Fibroblast of pulmonary artery (primary cell): ENCODE data around the gene COX20.
"Not testable (repeated sequence)": the region's sequence is repeated elsewhere in the genome, so short reads cannot be mapped to it uniquely, and the experiment has no call there.

ENCODE experiments used
- DNase-seq: peaks from one replicate; pipeline ENCODE4 v3.0.0-alpha.2; 2010; ENCODE audit warnings: low read depth
- H3K4me3 ChIP-seq: replicated peaks from 2 replicates; pipeline ENCODE4 v1.5.1; 2011; ENCODE audit warnings: low read depth, mild to moderate bottlenecking, control low read depth, low read length, moderate library complexity
- TF ChIP-seq, protein P1 (sequence below): IDR thresholded peaks from 2 replicates; pipeline ENCODE4 v1.5.1; 2011; ENCODE audit warnings: mild to moderate bottlenecking, control low read depth, low read length, inconsistent platforms; ENCODE audit errors: missing control alignments

COX20 gene

DNA sequence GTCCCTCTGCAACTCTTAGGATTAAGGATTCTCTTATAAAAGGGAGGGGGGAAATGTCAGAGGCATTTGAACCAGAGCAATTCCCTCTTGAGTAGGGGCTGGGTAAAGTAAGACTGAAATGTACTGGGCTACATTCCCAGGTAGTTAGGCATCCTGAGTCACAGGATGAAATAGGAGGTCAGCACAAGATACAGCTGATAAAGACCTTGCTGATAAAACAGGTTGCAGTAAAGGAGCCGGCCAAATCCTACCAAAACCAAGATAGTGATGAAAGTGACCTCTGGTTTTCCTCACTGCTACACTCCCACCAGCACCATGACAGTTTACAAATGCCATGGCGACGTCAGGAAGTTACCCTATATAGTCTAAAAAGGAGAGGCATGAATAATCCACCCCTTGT lies 14.3 kb upstream of the COX20 start:
- DNase-seq, result no peak
- no peak overlapping the region for H3K4me3 ChIP-seq
- TF ChIP-seq, protein P1, sequence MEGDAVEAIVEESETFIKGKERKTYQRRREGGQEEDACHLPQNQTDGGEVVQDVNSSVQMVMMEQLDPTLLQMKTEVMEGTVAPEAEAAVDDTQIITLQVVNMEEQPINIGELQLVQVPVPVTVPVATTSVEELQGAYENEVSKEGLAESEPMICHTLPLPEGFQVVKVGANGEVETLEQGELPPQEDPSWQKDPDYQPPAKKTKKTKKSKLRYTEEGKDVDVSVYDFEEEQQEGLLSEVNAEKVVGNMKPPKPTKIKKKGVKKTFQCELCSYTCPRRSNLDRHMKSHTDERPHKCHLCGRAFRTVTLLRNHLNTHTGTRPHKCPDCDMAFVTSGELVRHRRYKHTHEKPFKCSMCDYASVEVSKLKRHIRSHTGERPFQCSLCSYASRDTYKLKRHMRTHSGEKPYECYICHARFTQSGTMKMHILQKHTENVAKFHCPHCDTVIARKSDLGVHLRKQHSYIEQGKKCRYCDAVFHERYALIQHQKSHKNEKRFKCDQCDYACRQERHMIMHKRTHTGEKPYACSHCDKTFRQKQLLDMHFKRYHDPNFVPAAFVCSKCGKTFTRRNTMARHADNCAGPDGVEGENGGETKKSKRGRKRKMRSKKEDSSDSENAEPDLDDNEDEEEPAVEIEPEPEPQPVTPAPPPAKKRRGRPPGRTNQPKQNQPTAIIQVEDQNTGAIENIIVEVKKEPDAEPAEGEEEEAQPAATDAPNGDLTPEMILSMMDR, result no peak

DNA sequence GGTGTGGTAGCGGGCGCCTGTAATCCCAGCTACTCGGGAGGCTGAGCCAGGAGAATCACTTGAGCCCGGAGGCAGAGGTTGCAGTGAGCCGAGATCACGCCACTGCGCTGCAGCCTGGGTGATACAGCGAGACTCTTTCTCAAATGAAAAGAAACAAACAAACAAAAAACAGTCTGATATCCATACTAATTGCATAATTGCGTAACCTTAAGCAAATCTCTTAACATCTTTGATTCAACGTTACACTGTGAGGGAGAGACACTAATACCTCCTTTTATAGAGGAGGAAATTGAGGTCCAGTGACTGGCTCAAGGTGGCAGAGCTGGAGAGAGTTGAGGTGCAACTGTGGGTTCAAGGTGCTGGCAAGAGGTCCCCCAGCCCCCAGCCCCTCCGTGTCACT lies 12.6 kb upstream of the COX20 start:
- TF ChIP-seq, protein P1, result no peak
- no peak for DNase-seq
- H3K4me3 ChIP-seq, result no peak overlapping the region

- no peak for DNase-seq
- no peak overlapping the region for H3K4me3 ChIP-seq
- TF ChIP-seq, protein P1, result no peak
These were observed 8.7 kb upstream of the COX20 start for GRCh38 chr1:244826712-244827111.

DNA sequence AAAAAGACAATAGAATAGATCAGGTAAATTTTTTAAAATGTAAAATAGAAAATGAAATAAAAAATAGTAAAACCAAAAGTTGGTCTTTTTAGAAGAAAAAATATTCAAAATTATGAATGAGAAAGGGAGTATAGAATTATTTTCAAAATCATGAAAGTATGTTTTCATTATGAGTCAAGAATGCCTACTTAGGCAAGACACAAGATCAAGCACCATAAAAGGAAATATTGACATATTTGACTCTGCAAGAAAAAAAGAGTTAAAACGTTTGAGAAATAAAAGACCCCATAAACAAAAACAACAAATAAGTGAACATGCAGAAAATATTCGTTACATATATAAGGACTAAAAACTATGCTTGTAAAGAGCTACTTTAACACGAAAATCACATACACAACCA lies 4.8 kb upstream of the COX20 start:
- TF ChIP-seq, protein P1, result no peak
- no peak for DNase-seq
- no peak overlapping the region for H3K4me3 ChIP-seq

- H3K4me3 ChIP-seq, result peak overlapping the region; percentile 62
- DNase-seq, result not testable (repeated sequence)
These were observed 2.2 kb upstream of the COX20 start for GRCh38 chr1:244833260-244833659.

GRCh38 chr1:244833734-244834542 lies 1.5 kb upstream of the COX20 start:
- DNase-seq, result peak; percentile 77
- TF ChIP-seq, protein P1, result peak; percentile 30
- peak overlapping the region; percentile 62 for H3K4me3 ChIP-seq

- TF ChIP-seq, protein P1, result no peak
- peak overlapping the region; percentile 62 for H3K4me3 ChIP-seq
- DNase-seq, result peak; percentile 95
These were observed 749 bp upstream of the COX20 start for GRCh38 chr1:244834543-244835275.
